K562 (cell line): ENCODE results near the gene TUFM. TPM values are rescaled to one million over a fixed set of nuclear protein-coding genes. Genes with fewer than 3 reads are reported as not detected.
A peak's percentile ranks its signal among the peaks of the same experiment; 100 is the strongest.

Source experiments
- CREB5 ChIP-seq: fragments of 250-450 bp; sonication (Bioruptor Pico); IDR thresholded peaks from 2 replicates; pipeline ENCODE4 v1.5.0; 2020; ENCODE audit warnings: mild to moderate bottlenecking
- E2F6 ChIP-seq, 2 experiments: IDR thresholded peaks; 2 replicates each; pipeline ENCODE4 v1.6.1; 2011; ENCODE audit warnings: borderline replicate concordance in 1 of 2, control low read depth in 1 of 2, low read depth in 1 of 2, low read length in 1 of 2, mild to moderate bottlenecking in 1 of 2, mixed read lengths in 1 of 2, moderate library complexity in 1 of 2; ENCODE audit not compliant: insufficient read depth in 1 of 2, insufficient read length in 1 of 2, poor library complexity in 1 of 2, severe bottlenecking in 1 of 2; ENCODE audit errors: extremely low read depth in 1 of 2
- PRDM10 ChIP-seq: fragments of 450-650 bp; IDR thresholded peaks from 2 replicates; pipeline ENCODE4 v1.6.1; 2018; ENCODE audit not compliant: partially characterized antibody
- SMARCE1 ChIP-seq: fragments of 450-650 bp; IDR thresholded peaks from 2 replicates; pipeline ENCODE4 v1.7.1; 2016; ENCODE audit warnings: mild to moderate bottlenecking
- SUPT5H ChIP-seq: fragments of 450-650 bp; IDR thresholded peaks from 2 replicates; pipeline ENCODE4 v1.6.1; 2016
- ZBTB40 ChIP-seq, 2 experiments: fragments of 450-650 bp in 1 of 2; sonication (generic) in 1 of 2; formaldehyde crosslinking in 1 of 2; IDR thresholded peaks; 2 replicates each; pipeline versions ENCODE4 v1.7.1 to v1.9.0; 2016 to 2022; ENCODE audit warnings: inconsistent platforms in 1 of 2, mild to moderate bottlenecking in 1 of 2, missing genetic modification reagents in 1 of 2
- ZNF134 ChIP-seq: fragments of 250-450 bp; sonication (Bioruptor Pico); conservative IDR thresholded peaks from 2 replicates; pipeline ENCODE4 v1.4.0; 2020
- ZNF165 ChIP-seq: fragments of 250-450 bp; sonication (Bioruptor Pico); IDR thresholded peaks from 2 replicates; pipeline ENCODE4 v1.4.0; 2020; ENCODE audit warnings: borderline replicate concordance
- ZNF740 ChIP-seq, 3 experiments: fragments of 200-800 bp in 1 of 3; sonication (Bioruptor generic) in 1 of 3; sonication (generic) in 1 of 3; formaldehyde crosslinking in 1 of 3; IDR thresholded peaks; 2 replicates each; pipeline versions ENCODE4 v1.6.1 to v1.8.0; 2016 to 2022; ENCODE audit warnings: mild to moderate bottlenecking in 2 of 3, missing compliant biosample characterization in 2 of 3, missing genetic modification characterization in 2 of 3, missing genetic modification reagents in 1 of 3
- ZNF778 ChIP-seq: fragments of 450-650 bp; formaldehyde crosslinking; IDR thresholded peaks from 2 replicates; pipeline ENCODE4 v1.4.0; 2020; ENCODE audit warnings: mild to moderate bottlenecking, moderate library complexity
- polyA plus RNA-seq, 8 experiments: library from polyadenylated mRNA; depleted of rRNA in 4 of 8; stranded (reverse) in 5 of 8; unstranded in 3 of 8; fragments of >200 nt; fragmentation: Nextera tagmentation in 2 of 8; fragmentation: Illumina TruSeq in 1 of 8; extraction: Ambion mirVana in 2 of 8; extraction: Trizol in 1 of 8; gene quantifications; 2 replicates each; pipeline versions ENCODE4 v1.2.1 to v1.2.3, GENCODE V29; 2011 to 2014; ENCODE audit warnings: inconsistent platforms in 1 of 8, missing spikeins in 1 of 8
- total RNA-seq, 7 experiments: library from RNA; depleted of rRNA in 6 of 7; stranded (reverse); fragments of >200 nt in 6 of 7; fragmentation: Illumina TruSeq in 2 of 7; extraction: Trizol in 2 of 7; gene quantifications; 2 replicates each; pipeline versions ENCODE4 v1.2.1 to v1.2.3, GENCODE V29; 2011 to 2021; ENCODE audit warnings: low replicate concordance in 1 of 7

Gene TUFM
- total and polyA plus RNA-seq, 9 of the 15 experiments (the other 6 are each of a cell fraction or from before 2014, with no cell fraction given), result 34.1 to 434 (median 256) TPM

GRCh38 chr16:28880589-28880915 is 34.4 kb upstream of the TUFM start (continued):
- no peak for TF ChIP-seq ZBTB40 (IDR thresholded peaks at IDR 0.05)
- no peak for TF ChIP-seq ZBTB40 (CRISPR knock-in tag; IDR thresholded peaks at IDR 0.05)
- TF ChIP-seq ZNF165 (CRISPR knock-in tag), result no peak
- TF ChIP-seq ZNF134 (CRISPR knock-in tag), result no peak
- TF ChIP-seq PRDM10, result no peak
- TF ChIP-seq ZNF740 (CRISPR knock-in tag; IDR thresholded peaks at IDR 0.05), result 0 out of 2 replicates have a peak, but pooled peaks have one; percentile 15
- TF ChIP-seq ZNF740 (tag; IDR thresholded peaks at IDR 0.05), result no peak
- TF ChIP-seq CREB5 (CRISPR knock-in tag), result no peak
- no peak for TF ChIP-seq ZNF778 (CRISPR knock-in tag)
- TF ChIP-seq SUPT5H, result no peak
- no peak for TF ChIP-seq SMARCE1
- no peak for TF ChIP-seq E2F6 (IDR thresholded peaks at IDR 0.05; ENCODE audit: borderline replicate concordance in 1 of 2, extremely low read depth in 1 of 2, insufficient read depth in 1 of 2, insufficient read length in 1 of 2, low read depth in 1 of 2, low read length in 1 of 2, poor library complexity in 1 of 2, severe bottlenecking in 1 of 2)
